HUES48 (cell line): ENCODE data around the gene PLAGL2.

ENCODE experiments used
- H3K27ac ChIP-seq: one replicate; pipeline ENCODE4 v1.7.0; 2013; ENCODE audit warnings: low read depth, low read length, inconsistent platforms
- H3K27me3 ChIP-seq: 2 replicates; pipeline ENCODE4 v1.6.1; 2013; ENCODE audit warnings: mild to moderate bottlenecking, low read length; ENCODE audit not compliant: control insufficient read depth, insufficient read depth
- H3K36me3 ChIP-seq: 2 replicates; pipeline ENCODE4 v1.6.1; 2013; ENCODE audit warnings: low read length; ENCODE audit not compliant: control insufficient read depth, insufficient read depth
- H3K4me1 ChIP-seq: 2 replicates; pipeline ENCODE4 v1.6.1; 2013; ENCODE audit warnings: mild to moderate bottlenecking, low read length; ENCODE audit not compliant: control insufficient read depth, insufficient read depth
- H3K4me3 ChIP-seq: 2 replicates; pipeline ENCODE4 v1.5.1; 2013; ENCODE audit warnings: mild to moderate bottlenecking, low read depth, low read length
- H3K9ac ChIP-seq: 2 replicates; pipeline ENCODE4 v1.6.1; 2013; ENCODE audit warnings: mild to moderate bottlenecking, low read depth, low read length, moderate library complexity
- H3K9me3 ChIP-seq: 2 replicates; pipeline ENCODE4 v1.6.1; 2013; ENCODE audit warnings: low read length; ENCODE audit not compliant: control insufficient read depth, insufficient read depth

Gene PLAGL2

DNA sequence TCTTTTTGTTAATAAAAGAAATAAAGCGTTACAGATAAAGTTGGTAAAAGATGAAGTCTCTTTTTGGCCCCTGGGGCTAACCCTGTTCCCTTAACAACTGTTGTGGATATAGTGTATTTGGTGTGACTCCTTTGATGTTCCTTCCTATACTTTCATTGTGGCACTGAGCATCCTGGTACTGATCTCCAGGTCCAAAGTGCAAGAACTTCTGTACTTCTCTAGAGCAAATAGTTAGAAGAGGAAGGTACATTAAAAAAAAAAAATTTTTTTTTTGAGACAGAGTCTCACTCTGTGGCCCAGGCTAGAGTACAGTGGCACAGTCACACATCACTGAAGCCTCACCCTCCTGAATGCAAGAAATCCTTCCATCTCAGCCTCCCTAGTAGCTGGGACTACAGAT, 6.3 kb upstream of the PLAGL2 start:
- H3K9ac ChIP-seq = no peak overlapping the region
- H3K4me1 ChIP-seq = no peaks in the 10 kb centered on the region
- peaks cover 81% of the 10 kb centered on the region for H3K36me3 ChIP-seq
- H3K27me3 ChIP-seq = no peaks in the 10 kb centered on the region
- no peak overlapping the region for H3K27ac ChIP-seq
- no peak overlapping the region for H3K4me3 ChIP-seq
- H3K9me3 ChIP-seq = no peaks in the 10 kb centered on the region

DNA sequence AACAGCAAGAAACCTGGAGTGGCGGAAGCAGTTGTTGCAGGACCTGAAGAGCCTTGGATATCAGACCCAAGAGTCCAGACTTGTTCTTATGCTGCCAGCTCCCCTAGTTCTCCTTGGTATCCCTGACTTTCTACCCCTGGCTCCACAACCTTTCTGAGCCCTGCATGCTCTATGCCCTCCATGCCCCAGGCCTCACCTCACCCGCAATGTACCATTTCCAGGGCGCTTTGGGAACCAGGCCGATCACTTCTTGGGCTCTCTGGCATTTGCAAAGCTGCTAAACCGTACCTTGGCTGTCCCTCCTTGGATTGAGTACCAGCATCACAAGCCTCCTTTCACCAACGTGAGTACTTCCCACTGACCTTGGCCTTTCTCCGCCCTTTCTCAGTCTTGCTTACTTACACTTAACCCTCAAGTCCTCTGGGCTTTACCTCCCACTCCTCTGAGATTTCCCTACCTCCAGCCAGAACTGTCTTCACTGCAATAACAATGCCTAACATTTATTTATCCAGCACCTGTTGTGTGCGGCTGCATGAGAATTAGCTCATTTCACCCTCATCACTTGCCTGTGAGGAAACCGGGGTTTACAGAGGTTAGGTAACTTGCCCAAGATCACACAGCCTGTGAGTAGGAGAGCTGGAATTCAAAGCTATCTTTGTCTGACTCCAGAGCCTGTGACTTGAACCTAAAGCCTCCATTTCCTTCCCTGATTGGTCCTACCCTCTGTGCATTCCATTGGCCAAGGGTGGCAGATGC, 2.5 kb upstream of the PLAGL2 start:
- no peak overlapping the region for H3K4me3 ChIP-seq

DNA sequence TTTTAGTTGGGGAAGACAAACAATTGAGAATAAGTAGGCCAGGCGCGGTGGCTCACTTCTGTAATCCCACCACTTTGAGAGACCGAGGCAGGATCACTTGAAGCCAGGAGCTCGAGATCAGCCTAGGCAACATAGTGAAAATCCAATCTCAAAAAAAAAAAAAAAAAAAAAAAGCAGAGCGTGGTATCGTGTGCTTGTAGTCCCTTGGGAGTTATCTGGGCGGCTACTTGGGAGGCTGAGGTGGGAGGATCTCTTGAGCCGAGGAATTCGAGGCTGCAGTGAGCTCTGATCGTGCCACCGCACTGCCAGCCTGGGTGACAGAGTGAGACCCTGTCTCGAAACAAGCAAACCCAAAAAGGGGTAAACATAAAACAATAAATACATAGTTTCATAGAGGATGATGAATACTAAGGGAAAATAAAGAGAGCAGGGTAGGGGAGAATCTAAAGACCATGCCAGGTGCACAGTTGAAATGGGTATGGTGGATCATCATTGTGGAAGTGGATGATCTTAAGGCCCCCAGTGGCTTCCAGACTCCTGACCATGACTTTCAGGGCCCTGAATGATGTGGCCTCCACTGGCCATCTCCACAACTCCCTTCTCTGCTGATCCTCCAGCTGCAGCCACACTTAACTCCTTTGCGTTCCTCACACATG, 1.1 kb upstream of the PLAGL2 start:
- peak overlapping the region; percentile 97 for H3K4me3 ChIP-seq
- no peak overlapping the region for H3K27ac ChIP-seq
- no peaks in the 10 kb centered on the region for H3K9me3 ChIP-seq
- H3K27me3 ChIP-seq = no peaks in the 10 kb centered on the region
- no peak overlapping the region for H3K9ac ChIP-seq
- peaks cover 29% of the 10 kb centered on the region for H3K4me1 ChIP-seq
- peaks cover 36% of the 10 kb centered on the region for H3K36me3 ChIP-seq

More for the DNA sequence above, 2.5 kb upstream of the PLAGL2 start:
- Histone ChIP-seq H3K9me3 (no peaks in the 10 kb centered on the region), H3K27ac (no peak overlapping the region), H3K4me1 (peaks cover 16% of the 10 kb centered on the region), H3K36me3 (peaks cover 43% of the 10 kb centered on the region), H3K27me3 (no peaks in the 10 kb centered on the region), H3K9ac (no peak overlapping the region)

DNA sequence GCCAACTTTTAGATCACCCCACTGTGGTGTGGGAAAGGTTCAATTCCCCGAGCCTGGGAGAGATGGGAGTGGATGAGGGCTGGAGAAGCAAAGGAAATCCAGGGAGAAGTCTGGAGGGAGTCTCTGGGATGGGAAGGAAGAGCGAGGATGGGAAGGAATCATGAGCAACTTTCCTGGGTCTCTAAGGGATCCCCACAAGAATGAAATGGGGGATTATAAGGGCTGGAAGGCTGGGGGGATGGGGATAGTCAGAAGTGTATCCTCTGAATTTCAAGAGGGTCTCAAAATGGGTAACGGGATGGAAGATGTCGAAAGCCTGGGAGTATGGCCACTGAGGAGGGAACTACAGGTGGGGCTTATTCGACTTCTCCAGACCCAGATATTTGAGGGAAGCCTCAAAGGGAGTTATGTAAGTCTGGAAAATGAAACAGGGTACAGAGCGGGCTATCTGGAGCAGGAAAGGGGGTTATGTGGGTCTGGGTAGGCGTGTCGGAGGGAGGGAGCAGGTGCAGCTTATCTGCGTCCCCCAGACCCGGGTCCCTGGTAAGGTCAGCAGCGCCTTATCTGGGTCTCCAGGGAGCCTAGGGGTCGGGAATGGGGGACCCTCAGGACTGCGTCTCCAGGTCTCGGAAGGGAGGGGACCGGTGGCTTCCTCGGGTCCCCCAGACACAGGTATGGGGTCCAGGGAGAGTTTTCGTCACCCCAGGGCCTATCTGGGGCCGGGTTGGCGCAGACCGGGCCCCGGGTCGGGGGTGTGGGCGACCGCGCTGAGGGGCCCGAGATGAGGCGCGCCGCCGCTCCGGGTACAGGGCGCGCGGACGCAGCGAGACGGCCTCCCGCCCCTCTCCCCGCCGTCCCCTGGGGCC, 550 bp downstream of the PLAGL2 start:
- peaks cover 43% of the 10 kb centered on the region for H3K36me3 ChIP-seq
- H3K9ac ChIP-seq = peak overlapping the region; percentile 82
- H3K27me3 ChIP-seq = no peaks in the 10 kb centered on the region
- peak overlapping the region; percentile 97 for H3K4me3 ChIP-seq
- H3K4me1 ChIP-seq = peaks cover 40% of the 10 kb centered on the region
- peak overlapping the region; percentile 66 for H3K27ac ChIP-seq
- H3K9me3 ChIP-seq = no peaks in the 10 kb centered on the region

DNA sequence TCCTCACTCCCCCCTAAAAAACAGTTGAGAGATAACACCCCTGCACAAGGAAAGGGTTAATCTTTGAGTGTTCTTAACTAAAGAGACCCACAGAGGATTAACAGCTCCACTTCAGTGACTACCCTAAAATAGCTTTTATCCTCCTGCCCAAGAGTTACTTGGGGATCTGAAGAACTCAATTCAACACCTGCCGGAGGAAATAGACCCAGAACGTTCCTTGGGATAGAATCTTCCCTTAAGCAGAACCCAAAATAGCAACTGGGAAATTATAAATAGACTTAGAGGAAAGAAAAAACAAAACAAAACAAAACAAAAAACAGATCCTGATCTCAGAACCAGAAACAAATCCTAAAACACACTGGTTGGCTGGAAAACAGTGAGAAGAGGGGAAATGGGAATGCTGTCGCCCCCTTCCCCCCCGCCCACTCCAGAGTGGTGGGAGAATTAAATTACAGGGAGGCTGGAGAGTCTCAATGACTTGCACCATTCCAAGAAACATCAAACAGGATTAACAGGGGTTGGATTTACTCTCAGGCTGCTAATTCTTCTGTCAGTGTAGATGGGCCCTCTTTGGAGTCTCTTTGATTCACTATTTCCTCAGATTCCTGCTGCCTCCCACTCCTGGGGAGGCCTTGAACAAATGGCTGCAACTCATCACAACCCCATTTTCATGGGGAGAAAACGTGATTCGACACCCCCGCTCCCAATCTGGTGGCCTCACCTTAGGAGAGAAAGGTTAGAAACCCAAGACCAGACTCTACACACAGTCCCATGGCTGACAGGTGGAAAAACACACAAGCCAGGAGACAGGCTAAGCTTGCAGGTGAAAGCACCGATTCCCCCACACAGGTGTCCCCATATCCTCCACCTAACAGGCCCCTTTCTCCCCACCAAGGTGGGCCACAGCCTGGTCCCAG, 1.4 kb downstream of the PLAGL2 start:
- Histone ChIP-seq H3K4me1 (peaks cover 40% of the 10 kb centered on the region), H3K4me3 (peak overlapping the region; percentile 97), H3K36me3 (peaks cover 45% of the 10 kb centered on the region)

DNA sequence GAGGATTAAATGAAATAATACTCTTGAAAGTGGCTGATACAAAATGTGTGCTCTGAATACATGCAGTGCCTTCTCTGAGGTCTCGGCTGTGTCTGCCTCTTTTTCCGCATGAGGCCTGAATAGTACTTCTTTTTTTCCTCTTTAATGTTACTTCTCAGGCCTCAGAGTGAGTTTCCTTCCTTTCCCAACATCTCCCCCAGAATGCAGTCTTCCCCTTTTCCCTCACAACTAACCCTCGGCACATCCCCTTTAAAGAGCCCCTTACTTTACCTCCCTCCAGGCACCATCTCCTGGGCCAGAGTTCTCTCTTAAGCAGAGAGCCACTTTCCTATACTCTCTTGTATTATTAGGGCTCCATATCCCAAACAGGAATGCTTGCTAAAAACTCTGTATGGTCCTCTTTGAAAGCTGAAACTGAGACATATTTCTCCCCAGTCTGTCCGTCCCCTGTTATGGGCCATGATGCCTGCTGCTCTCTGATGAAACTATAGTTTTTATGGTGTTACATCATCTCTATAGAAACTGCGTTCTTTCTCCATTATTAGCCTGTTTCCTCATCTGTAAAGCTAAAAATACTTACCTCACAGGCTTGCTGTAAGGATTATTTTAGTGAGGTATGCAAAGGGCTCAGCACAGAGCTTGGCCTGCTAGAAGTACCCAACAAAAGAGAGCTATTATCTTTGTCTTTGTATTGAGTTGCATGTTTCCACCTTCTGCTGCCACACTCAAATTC, 2.3 kb downstream of the PLAGL2 start:
- H3K27ac ChIP-seq = peak overlapping the region; percentile 22

More for the DNA sequence above, 1.4 kb downstream of the PLAGL2 start:
- Histone ChIP-seq H3K9ac (peak overlapping the region; percentile 82; the same call in 1 of the 2 replicates), H3K27ac (peak overlapping the region; percentile 47), H3K27me3 (no peaks in the 10 kb centered on the region), H3K9me3 (no peaks in the 10 kb centered on the region)

DNA sequence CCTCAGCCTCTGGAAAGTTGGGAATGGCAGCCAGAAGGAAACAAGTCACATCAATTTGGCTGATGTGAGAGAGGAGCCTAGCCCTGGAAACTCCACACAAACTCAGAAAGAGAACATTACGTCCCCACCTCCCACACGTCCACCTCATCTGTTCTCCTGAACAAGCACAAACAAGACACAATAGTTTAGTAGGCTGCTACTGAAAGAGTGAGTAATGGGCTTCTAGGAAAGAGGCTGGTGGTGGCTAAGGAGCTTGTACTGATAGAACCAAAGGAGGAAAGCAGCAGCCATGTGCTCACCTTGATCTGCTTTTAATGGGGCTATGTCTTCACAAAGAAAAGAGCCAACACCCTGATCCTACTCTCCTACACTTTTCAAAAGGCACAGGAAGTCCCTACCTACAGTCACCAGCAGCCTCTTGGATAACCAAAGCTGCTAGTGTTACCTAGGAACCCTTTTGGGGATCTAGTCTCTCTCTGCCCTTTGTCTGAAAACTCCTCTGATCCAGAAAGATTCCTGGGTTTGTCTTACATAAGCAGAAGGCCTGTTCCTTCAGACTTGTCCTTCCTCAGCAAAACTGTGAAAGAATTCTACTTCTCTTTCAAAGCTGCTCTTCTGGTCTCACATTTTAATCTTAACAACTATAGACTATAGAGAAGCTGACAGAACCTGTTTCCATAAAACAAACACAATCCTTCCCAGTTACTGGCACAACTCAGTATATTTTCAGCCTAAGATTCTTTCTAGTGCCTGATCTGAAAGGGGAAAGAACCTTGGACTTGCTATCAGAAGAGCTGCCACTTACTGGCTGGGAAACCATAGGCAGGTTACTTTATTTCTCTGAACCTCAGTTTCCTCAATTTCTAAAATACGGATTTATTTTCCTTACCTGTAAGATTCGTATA, 3.1 kb downstream of the PLAGL2 start:
- Histone ChIP-seq H3K27ac (no peak overlapping the region), H3K4me3 (no peak overlapping the region), H3K36me3 (peaks cover 44% of the 10 kb centered on the region), H3K4me1 (peaks cover 40% of the 10 kb centered on the region), H3K27me3 (no peaks in the 10 kb centered on the region), H3K9me3 (no peaks in the 10 kb centered on the region), H3K9ac (no peak overlapping the region)

More for the DNA sequence above, 2.3 kb downstream of the PLAGL2 start:
- no peaks in the 10 kb centered on the region for H3K27me3 ChIP-seq
- H3K9ac ChIP-seq = 0 out of 2 replicates have a peak overlapping the region, but pooled peaks have one; percentile 7
- H3K9me3 ChIP-seq = no peaks in the 10 kb centered on the region
- H3K36me3 ChIP-seq = peaks cover 44% of the 10 kb centered on the region
- H3K4me1 ChIP-seq = peaks cover 40% of the 10 kb centered on the region
- H3K4me3 ChIP-seq = peak overlapping the region; percentile 97; the same call in 1 of the 2 replicates

DNA sequence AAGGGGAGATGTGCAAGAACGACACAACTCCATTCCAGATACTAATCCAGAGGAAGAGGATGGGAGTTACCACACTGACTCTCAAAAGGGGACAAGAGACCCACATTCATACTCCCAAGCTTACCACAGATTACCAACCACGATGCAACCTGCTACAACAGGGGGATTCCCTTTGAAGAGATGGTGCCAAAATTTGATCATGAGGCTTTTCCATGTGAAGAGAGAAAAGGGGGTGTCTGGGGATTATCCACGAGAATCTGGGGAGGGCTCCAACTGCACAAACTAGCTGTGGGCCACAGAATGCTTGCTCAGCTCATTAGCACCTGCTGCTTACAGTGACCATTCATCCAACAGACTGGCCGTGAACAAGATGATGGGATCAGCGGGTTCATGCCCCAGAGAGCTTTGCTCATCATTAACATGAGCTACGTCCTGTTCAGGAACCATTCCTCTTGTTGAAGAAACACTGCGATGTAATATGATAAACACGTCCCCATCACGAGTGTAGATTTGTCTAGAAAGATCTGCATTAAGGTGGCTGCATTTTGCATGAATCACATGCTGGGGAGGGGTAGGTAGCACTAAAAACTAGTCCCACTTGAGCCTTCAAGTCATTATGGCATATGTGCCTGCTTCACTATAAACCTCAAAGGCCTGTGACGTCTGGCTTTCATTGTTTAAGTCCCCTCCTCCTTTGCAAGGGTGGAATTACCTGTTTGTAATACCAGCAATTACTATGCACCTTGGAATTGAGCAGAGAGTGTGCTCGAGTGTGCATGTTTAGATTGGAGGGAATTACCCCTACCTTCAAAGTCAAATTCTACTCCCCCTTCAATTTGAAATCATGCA, 4.0 kb downstream of the PLAGL2 start:
- Histone ChIP-seq H3K9ac (no peak overlapping the region), H3K4me3 (no peak overlapping the region), H3K27me3 (no peaks in the 10 kb centered on the region), H3K4me1 (peaks cover 40% of the 10 kb centered on the region), H3K36me3 (peaks cover 53% of the 10 kb centered on the region), H3K27ac (no peak overlapping the region), H3K9me3 (no peaks in the 10 kb centered on the region)
